Adrenal gland (tissue), 12 donors: ENCODE results near the gene FOXRED2. TPM values are rescaled to one million over a fixed set of nuclear protein-coding genes. Genes with fewer than 3 reads are reported as not detected.
A peak's percentile ranks its signal among the peaks of the same experiment; 100 is the strongest.

Experiments used
- DNase-seq, 7 donors: peaks; one replicate each; pipeline ENCODE4 v3.0.0-alpha.2; 2019 to 2020
- H3K27ac ChIP-seq, 5 donors: fragments of 200-600 bp; sonication (generic) in 4 of 5; 1 replicate in 3 of 5; 2 replicates in 2 of 5; pipeline versions ENCODE4 v1.5.1 to v1.8.0; 2016 to 2020; ENCODE audit warnings: mild to moderate bottlenecking in 1 of 5
- H3K27me3 ChIP-seq: fragments of 200-600 bp; 2 replicates; pipeline ENCODE4 v1.8.0; 2021
- H3K36me3 ChIP-seq, 2 donors: fragments of 200-600 bp; replicated peaks in 1 of 2; 1 replicate in 1 of 2; 2 replicates in 1 of 2; pipeline versions ENCODE4 v1.5.1 to v1.8.0; 2018 to 2022
- H3K4me1 ChIP-seq, 2 donors: fragments of 200-600 bp; replicated peaks in 1 of 2; 1 replicate in 1 of 2; 2 replicates in 1 of 2; pipeline versions ENCODE4 v1.5.1 to v1.8.0; 2018 to 2021
- H3K4me3 ChIP-seq, 4 donors: fragments of 200-600 bp; sonication (generic) in 3 of 4; one replicate each; pipeline ENCODE4 v1.5.1; 2016 to 2018
- H3K9me3 ChIP-seq, 3 donors: fragments of 200-600 bp; sonication (generic) in 1 of 3; replicated peaks in 1 of 3; 1 replicate in 2 of 3; 2 replicates in 1 of 3; pipeline versions ENCODE4 v1.5.1 to v1.8.0; 2016 to 2021
- CTCF ChIP-seq, 6 experiments: fragments of 450-650 bp in 4 of 6; fragments of 200-600 bp in 2 of 6; sonication (generic) in 1 of 6; IDR thresholded peaks; 1 replicate in 5 of 6; 2 replicates in 1 of 6; pipeline versions ENCODE4 v1.5.1 to v1.8.0; 2016 to 2021; ENCODE audit warnings: antibody characterized with exemption in 6 of 6, mild to moderate bottlenecking in 2 of 6, moderate library complexity in 1 of 6
- POLR2A ChIP-seq, 2 donors: fragments of 450-650 bp; IDR thresholded peaks; one replicate each; pipeline ENCODE4 v1.6.1; 2017; ENCODE audit warnings: antibody characterized with exemption in 2 of 2, mild to moderate bottlenecking in 2 of 2, moderate library complexity in 1 of 2
- WGBS, 4 donors: extraction: QIAGEN DNeasy Blood & Tissue Kit in 2 of 4; methylation state at CpG; one replicate each; pipeline versions ENCODE4 v1.1.5 to v1.1.7; 2013 to 2017; 5-methylcytosine and 5-hydroxymethylcytosine counted together
- intact Hi-C, 2 donors: fragments of 100-400 bp; cut with DNase I; formaldehyde crosslinking; loops; one replicate each; pipeline versions ENCODE4 v1.14.1 to v1.15.0; 2022 to 2023
- polyA plus RNA-seq, 3 donors: library from polyadenylated mRNA; stranded (reverse); fragments of 200-250 nt in 2 of 3; fragments of 350-450 nt in 1 of 3; fragmentation: Illumina TruSeq in 1 of 3; extraction: RNeasy Lipid Tissue Mini Kit (QIAGEN cat#74804) in 1 of 3; gene quantifications; one replicate each; pipeline ENCODE4 v1.2.3, GENCODE V29; 2013 to 2014
- total RNA-seq, 9 donors: library from RNA; depleted of rRNA in 4 of 9; stranded (reverse); fragments of >200 nt in 4 of 9; fragments of 120-200 nt in 1 of 9; fragmentation: NEBNext Ultra II Directional in 1 of 9; extraction: Animal tissue kit (Norgen Biotek cat#: 25700) in 1 of 9; gene quantifications; one replicate each; pipeline versions ENCODE4 v1.1.0 to v1.2.4, GENCODE V29; 2013 to 2023
- donor health status: healthy with polysubstance abuse.
- donor health status: Bipolar disorder and iron deficiency.
- donor health status: DM: yes; HTN: yes; CAD: no.
- donor health status: DM: no; HTN: no; CAD: no.
- donor health status: DM: no; HTN: no; CAD: no.
- donor health status: DM: yes; HTN: yes; CAD: no.

The FOXRED2 gene
- total and polyA plus RNA-seq, 12 donors = 5.5 to 37.6 (median 22.9) TPM

GRCh38 chr22:36481393-36482168 is 25.3 kb downstream of the FOXRED2 start, which contains the start of gene TXN2:
TSS of gene TXN2 (minus strand) at chr22:36481640. CDS start at chr22:36480837, 803 bp downstream.
- peak within 1 kb of the TSS; percentile 97 to 100 (median 99) for H3K27ac ChIP-seq
- DNase-seq = peak; percentile 96 to 99 (median 98)
- H3K4me3 ChIP-seq = peak within 1 kb of the TSS; percentile 16 to 60 (median 45)
- no peaks in the 10 kb centered on the region for H3K9me3 ChIP-seq
- peaks cover 28 to 39% of the 10 kb centered on the region in 2 donors for H3K4me1 ChIP-seq
- intact Hi-C loops = loop anchor here in 1 of 2 donors (10.0 kb wide), 1 partner anchor 287 kb away; no protein-coding TSS in a partner anchor
- no peaks in the 10 kb centered on the region for H3K27me3 ChIP-seq
- TF ChIP-seq CTCF (IDR thresholded peaks at IDR 0.05) = peak in 1 of 6 experiments; percentile 1
- TF ChIP-seq POLR2A (IDR thresholded peaks at IDR 0.05) = peak; percentile 85 to 97
- peaks cover 0 to 28% of the 10 kb centered on the region in 2 donors for H3K36me3 ChIP-seq
- 0 to 1% (median 1%) methylated on average over 41 to 60 of the region's 62 CpGs for WGBS, 4 donors

- Histone ChIP-seq H3K36me3 (peaks cover 0 to 34% of the 10 kb centered on the region in 2 donors), H3K4me3 (peak overlapping the region; percentile 16 to 60 (median 32)), H3K9me3 (no peaks in the 10 kb centered on the region), H3K4me1 (peaks cover 28 to 39% of the 10 kb centered on the region in 2 donors), H3K27me3 (no peaks in the 10 kb centered on the region), H3K27ac (peak overlapping the region; percentile 97 to 100 (median 99))
- DNase-seq = no peak
- TF ChIP-seq CTCF (IDR thresholded peaks at IDR 0.05) (no peak), POLR2A (IDR thresholded peaks at IDR 0.05) (no peak)
- intact Hi-C loops = loop anchor here in 1 of 2 donors (10.0 kb wide), 1 partner anchor 286 kb away; no protein-coding TSS in a partner anchor
- WGBS, 4 donors = 6 to 7% (median 7%) methylated on average over 9 of the region's 9 CpGs
Measured at GRCh38 chr22:36480941-36481392, 25.9 kb downstream of the FOXRED2 start.

- Histone ChIP-seq H3K4me3 (no peak overlapping the region), H3K9me3 (no peaks in the 10 kb centered on the region), H3K36me3 (peaks cover 0 to 54% of the 10 kb centered on the region in 2 donors), H3K27ac (peak overlapping the region; percentile 74 to 99 (median 80)), H3K4me1 (peaks cover 28 to 40% of the 10 kb centered on the region in 2 donors), H3K27me3 (no peaks in the 10 kb centered on the region)
- intact Hi-C loops = no loop called here
- peak; percentile 72 to 92 (median 90) for DNase-seq
- TF ChIP-seq POLR2A (IDR thresholded peaks at IDR 0.05) (peak in 1 of 2 donors; percentile 78), CTCF (IDR thresholded peaks at IDR 0.05) (no peak)
- 47 to 55% (median 51%) methylated on average over 4 of the region's 4 CpGs for WGBS, 4 donors
Measured at GRCh38 chr22:36478966-36479365, 27.9 kb downstream of the FOXRED2 start.

- Histone ChIP-seq H3K27me3 (no peaks in the 10 kb centered on the region), H3K9me3 (no peaks in the 10 kb centered on the region), H3K36me3 (peaks cover 0 to 68% of the 10 kb centered on the region in 2 donors), H3K27ac (no peak overlapping the region), H3K4me1 (peaks cover 37 to 62% of the 10 kb centered on the region in 2 donors), H3K4me3 (no peak overlapping the region)
- WGBS, 4 donors = 94 to 97% (median 95%) methylated on average over 5 to 6 of the region's 6 CpGs
- TF ChIP-seq CTCF (IDR thresholded peaks at IDR 0.05) (no peak), POLR2A (IDR thresholded peaks at IDR 0.05) (no peak)
- intact Hi-C loops = no loop called here
- no peak for DNase-seq
Measured at GRCh38 chr22:36475341-36475740, 31.5 kb downstream of the FOXRED2 start.
